OCI-M1 (cell line): ENCODE measurements around the gene SMIM38.
"Not testable (repeated sequence)": the region's sequence is repeated elsewhere in the genome, so short reads cannot be mapped to it uniquely, and the experiment has no call there.

Experiments
- DNase-seq: peaks from one replicate; lab custom pipeline; 2025; lab: John Stamatoyannopoulos, UW

Gene SMIM38

DNA sequence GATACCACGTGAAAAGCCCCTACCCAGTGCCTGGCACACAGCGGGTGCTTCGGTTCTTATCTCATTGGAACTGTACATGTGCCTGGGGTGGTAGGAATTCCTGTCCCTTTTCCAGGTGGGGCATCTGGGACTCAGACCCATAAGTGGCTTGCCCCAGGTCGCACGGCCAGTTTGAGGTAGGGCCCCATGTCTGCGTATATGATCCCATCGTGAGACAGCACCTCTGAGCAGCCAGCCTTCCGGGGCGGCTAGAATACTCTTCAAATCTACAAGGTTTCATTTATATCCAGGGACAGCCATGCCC, 33.5 kb upstream of the SMIM38 start:
- DNase-seq = no peak

DNA sequence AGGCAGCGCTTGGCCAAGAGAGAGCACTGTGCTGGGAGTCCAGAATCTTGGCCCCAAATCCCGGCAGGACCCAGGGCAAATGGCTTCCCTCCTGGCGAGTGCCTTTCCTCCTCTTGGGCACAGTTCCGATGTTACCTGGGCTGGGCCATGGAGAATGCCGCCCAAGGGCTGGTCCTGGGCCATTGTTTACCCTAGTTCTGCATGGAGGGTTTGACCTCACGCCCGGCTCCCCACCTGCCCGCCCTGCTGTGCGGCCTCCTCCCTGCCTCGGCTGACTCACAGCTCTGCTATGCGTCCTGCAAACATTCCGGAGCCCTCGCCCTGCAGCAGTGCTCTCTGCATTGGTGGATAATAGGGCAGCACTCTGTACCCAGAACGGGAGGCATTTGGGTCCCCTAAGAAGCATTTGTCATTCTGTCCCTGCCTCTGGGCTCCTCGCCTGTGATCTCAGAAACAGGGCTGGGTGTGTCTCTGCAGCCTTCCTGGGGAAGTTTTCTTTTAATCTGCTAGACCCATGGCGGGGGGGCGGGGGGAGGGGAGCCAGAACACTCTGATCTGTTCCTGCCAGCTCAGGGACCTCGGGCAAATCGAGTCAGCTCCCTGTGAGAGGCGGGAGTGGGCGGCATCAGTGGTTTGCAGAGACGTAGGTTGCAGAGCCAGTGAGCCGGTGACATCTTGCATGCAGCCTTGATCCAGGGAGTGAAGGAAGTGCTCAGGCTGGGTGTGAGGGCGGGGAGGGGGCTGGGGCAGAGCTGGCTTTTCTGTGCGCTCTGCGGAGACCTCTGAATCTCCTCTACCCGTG, 32.9 kb upstream of the SMIM38 start:
- DNase-seq = peak; percentile 61

DNA sequence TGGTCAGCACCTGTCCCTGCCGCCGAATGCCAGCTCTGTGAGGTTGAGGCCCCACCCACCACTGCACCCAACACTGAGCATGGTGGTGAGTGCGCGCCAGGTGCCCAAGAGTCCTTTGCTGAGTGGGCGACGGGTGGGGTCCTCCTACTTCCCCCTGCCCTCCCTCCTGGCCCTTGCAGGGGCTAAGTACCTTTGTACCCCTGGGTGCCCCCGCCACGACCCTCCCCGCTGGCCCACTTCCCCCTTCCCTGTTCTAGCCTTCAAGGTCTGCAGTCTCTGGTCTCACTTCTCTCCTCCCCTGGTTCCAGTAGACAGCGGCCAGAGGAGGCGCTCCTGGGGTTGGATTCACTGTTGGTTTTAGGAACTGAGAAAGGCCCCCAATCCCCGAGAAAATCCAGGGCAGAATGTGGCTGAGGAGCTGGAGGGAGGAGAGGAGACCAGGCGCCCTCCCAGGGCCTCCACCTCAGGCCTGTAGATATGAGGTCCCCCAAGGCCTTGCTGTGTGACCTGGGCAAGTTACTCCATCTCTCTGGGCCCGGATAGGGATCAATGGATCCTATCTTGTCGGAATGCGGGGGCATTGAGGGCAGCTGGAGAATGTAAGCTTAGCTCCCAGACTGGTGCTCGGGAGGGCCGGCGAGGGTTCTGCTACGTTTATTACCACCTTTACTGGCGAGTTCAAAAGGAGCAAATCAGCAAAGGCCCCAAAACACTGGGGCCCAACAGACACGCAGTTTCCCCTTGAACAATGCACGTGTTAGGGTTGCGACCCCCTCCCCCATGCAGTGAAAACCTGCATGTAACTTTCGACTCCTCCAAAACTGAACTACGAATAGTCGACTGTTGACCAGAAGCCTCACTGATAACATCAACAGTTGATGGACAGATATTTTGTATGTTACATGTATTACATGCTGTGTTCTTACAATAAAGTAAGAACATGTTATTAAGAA, 31.9 kb upstream of the SMIM38 start:
- no peak for DNase-seq

DNA sequence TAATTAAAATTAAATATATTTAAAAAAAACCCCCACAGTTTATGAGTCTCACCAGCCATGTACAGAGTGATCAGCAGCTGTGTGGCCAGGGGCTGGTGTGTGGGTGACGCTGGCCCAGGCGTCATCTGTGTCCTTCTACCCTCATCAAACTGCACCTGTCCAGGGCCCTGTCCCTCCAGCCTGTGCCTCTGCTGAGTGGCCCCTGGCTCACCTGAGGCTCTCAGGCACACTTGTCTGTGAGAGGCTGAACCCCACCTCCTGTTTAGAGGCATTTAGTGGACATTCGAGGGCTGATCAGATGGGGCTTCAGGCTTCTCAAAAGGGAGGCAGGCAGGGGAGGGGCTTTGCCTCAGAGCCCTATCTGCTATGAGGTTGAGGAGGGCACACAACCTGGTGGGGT, 29.9 kb upstream of the SMIM38 start:
- no peak for DNase-seq

DNA sequence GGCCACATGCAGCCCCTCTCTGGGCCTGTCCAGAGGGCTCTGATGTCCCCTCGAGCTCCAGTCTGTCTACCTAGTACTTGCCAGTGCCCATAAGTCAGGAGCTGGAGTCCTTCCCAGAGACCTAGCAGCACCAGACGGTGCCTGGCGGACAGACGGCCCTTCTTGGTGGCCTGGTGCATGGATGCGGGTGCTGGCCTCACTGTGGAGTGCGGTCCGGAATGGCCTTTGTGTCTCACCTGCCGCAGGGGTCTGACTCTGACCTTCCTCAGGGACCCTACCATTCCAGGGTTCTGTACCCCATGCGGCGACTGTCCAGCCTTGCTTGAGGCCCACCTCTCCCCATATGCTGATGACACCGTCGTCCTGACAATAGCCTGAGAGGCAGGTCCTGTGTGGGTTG, 29.4 kb upstream of the SMIM38 start:
- DNase-seq = no peak

DNA sequence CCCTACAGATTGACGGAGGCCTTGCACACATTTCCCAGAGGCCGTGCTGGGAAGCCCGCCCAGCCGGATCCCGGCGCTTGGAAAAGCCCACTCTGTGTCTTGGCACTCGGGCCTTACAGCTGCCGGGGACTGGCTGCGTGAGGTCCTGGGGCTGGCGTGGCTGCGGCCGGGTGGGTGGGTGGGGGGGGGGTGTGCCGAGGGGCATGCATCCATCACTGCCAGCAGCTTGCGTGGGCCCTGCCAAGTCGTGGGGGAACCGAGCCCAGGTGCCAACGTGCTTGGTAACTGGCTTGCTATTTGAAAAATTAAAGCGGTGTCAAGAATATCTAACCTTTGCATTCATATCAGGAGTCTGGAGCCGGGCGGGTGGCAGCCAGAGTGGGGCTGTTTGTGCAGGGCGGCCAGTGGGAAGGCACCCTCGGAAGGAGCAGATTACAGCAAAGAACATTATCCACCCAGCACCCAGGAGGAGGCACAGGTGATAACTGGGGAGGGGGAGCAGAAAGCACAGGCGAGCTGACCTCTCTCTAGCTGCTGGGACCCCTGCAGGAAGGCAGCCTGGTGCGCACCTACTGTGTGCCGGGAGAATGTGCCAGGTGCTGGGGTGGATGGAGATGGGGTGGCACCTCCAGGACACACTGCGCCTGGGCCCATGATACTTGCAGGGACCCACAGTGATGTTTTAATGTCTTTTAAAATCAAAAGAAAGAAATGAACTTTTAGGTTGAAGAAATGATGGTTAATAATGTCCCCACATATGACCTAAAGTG, 28.5 kb upstream of the SMIM38 start:
- DNase-seq = no peak

DNA sequence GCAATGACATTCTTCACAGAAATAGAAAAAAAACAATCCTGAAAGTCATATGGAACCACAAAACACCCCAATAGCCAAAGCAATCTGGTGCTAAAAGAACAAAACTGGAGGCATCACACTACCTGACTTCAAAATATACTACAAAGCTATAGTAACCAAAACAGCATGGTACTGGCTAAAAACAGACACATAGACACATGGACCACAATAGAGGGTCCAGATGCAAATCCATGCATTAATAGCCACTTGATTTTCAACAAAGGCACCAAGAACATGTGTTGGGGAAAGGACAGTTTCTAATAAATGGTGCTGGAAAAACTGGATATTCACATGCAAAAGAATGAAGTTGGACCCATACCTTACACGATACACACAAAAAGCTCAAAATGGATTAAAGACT, 27.9 kb upstream of the SMIM38 start:
- no peak for DNase-seq

DNA sequence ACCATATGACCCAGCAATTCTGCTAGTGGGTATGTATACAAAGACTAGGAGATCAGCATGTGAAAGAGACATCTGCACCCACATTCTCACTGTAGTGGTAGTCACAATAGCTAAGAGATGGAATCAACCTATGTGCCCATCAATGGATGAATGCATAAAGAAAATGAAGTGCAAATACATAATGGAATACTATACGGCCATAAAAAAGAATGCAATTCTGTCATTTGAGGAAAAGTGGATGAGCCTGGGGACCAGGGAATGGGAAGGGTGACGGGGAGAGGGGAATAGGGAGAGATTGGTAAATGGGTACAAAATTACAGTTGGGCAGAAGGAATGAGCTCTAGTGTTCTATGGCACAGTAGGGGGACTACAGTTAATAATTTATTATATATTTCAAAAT, 26.7 kb upstream of the SMIM38 start:
- no peak for DNase-seq

DNA sequence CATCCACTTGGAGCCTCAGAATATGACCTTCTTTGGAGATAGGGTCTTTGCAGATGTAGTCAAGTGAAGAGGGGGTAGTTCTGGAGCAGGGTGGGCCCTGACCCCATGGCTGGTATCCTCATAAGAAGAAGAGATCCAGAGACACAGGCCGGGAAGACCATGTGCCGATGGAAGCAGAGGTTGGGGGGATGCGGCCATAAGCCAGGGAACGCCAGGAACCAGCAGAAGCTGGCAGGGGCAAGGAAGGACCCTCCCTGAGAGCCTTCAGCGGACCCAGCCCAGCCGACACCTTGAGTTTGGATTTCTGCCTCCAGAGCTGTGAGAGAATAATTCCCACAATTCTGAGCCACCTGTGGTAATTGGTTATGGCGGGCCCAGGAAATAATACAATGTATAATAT, 26.1 kb upstream of the SMIM38 start:
- no peak for DNase-seq

DNA sequence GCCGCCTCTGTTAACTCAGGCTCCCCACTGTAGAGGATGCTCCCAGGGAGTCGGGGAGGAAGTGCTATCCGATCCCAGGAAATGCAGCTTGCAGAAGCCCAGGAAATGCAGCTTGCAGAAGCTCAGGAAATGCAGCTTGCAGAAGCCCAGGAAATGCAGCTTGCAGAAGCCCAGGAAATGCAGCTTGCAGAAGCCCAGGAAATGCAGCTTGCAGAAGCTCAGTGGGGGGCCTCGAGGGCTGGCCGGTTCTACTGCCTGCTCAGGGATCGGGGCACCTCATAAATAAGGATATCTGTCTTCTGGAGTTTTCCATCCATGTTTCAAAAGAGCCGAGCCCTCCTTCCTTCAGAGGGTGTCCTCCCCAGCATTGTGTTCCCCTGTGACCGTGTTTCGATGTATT, 25.1 kb upstream of the SMIM38 start:
- DNase-seq = no peak

DNA sequence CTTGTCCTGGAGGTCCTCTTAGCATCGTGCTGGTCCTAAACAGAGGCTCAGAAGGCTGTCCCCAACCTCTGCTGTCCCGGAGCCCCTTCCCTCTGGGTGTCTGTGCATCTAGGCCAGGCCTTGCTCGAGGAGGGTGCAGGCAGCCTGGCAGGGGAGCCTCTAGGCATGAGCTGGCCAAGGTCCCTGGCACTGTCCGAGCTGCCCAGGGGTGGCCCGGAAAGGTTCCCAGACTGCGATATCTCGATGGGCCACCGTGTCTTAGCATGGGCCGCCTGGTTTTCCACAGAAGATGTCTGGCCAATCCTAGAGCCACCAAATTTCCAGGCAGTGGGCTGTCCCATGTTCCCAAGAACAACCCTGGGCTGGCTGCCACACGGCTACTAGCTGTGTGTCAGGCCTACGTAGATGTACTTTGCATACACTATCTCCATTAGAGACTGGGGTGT, 24.6 kb upstream of the SMIM38 start:
- DNase-seq = no peak

DNA sequence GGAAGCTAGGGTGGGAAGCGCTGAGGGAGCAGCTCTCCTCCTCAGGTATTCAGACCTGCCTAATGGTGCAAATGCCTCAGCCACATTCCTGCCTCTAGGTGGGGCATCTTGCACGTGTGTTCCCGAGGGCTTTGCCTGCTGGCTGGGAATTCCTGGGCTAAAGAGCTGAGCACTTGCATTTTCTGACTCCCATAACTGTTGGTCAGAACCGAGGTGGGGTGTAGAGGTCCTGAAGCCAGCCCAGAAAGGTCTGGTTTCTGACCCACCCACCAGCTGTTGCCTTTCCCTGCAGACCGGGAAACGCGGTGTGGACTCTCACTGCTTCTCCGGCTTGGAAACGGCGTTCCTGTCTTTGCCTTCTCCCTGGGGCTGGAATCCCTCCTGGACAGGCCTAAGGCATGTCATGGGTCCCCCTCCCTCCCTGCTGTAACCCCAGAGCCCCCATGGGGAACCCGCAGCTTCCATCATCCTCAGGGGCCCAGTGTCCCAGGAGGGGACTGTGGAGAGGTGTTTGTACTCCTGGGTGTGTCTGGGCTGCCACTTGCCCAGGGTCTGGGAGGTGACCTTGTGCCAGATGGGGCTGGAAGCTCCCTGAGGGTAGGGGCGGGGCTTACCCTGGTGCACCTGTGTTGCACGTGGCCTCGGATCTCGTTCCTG, 24.0 kb upstream of the SMIM38 start:
- peak; percentile 80 for DNase-seq

DNA sequence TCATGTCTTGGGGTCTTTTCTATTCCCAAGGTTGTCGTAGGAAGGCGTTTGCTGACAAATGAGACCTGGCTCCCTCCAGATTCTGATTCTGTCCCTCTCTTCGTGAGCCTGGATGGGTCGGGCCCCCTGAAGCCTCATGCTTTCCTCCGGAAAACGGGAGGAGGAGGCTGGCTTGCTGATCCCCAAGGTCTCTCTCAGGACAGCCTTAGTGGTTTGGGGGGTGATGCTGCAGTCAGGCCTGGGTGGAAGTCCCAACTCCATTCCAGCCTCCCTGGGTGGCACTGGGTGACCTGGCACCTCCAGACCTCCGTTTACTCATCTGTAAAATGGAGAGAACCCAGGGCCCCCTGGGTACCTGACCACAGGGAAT, 23.4 kb upstream of the SMIM38 start:
- no peak for DNase-seq

DNA sequence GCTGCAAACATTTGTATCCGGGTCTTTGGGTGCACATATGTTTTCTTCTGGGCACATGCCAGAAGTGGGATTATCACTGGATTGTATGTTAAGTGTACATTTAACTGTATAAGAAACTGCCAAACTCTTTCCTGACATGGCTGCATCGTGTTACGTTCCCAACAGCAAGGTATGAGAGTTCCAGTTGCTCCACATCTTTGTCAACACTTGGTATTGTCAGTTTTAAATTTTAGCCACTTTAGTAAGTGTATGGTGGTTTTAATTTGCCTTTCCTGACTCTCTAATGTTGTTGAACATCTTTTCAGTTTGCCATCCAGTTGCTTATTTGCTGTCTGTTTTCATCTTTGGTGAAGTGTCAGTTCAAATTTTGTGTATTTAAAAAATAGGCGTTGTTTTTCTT, 22.5 kb upstream of the SMIM38 start:
- DNase-seq = no peak

DNA sequence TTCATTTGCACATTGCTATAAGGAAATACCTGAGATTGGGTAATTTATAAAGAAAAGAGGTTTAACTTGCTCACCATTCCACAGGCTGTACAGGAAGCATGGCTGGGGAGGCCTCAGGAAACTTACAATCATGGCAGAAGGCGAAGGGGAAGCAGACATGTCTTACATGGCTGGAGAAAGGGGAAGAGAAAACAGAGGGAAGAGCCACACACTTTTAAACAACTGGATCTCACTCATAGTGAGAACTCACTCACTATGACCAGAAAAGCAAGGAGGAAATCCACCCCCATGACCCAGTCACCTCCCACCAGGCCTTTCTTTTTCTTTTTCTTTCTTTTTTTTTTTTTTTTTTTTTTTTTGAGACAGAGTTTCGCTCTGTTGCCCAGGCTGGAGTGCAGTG, 21.6 kb upstream of the SMIM38 start:
- not testable (repeated sequence) for DNase-seq

DNA sequence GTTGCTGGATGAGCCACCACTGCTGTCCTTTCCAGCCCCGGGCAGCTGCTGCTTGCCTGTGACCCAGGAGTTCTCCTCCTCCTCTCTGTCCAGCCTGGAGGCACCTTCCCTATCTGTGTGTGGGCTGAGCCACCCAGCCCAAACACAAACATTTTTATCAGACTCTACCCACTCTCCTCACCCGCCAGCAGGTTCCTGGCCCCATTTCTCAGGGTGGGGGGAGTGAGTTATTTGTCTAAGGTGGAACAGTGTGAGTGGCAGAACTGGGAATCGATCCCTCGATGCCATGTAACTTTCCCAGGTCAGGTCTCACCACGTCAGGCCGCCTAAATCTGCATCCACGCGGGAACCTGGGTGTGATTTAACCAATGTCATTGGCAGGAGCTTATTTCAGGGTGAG, 20.8 kb upstream of the SMIM38 start:
- no peak for DNase-seq

DNA sequence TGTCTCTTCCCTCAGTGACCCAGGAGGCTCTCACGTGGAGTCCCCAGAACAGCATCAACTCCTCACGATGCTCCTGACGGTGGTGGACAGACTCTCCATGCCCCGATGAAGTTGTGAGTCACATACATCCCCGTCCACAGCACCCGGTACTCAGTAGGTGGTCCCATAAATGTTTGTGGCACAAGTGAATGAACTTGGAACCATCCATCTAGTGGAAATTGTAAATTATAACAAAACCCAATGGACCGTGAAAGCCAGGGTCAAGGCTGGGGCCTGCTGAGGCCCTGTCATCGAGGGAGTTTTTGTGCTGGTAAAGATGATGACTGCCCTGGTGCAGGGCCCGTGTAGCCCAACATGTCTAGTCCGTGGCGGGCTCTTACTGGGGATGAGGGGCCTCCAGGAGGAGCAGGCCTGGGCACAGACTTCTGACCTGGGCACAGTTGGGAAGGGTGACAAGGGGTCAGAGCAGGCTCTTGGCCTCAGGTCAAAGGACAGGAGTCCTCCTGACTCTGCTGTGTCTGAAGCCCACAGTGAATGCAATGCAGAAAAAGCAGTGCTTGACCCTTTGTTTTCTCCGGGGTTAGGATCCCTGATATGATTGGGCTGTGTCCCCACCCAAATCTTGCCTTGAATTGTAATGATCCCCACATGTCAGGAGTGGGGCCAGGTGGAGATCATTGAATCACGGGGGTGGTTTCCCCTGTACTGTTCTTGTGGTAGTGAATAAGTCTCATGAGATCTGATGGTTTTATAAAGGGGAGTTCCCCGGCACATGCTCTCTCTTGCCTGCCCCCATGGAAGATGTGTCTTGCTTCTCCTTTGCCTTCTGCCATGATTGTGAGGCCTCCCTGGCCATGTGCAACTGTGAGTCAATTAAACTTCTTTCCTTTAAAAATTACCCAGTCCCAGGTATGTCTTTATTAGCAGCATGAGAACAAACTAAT, 20.0 kb upstream of the SMIM38 start:
- no peak for DNase-seq

DNA sequence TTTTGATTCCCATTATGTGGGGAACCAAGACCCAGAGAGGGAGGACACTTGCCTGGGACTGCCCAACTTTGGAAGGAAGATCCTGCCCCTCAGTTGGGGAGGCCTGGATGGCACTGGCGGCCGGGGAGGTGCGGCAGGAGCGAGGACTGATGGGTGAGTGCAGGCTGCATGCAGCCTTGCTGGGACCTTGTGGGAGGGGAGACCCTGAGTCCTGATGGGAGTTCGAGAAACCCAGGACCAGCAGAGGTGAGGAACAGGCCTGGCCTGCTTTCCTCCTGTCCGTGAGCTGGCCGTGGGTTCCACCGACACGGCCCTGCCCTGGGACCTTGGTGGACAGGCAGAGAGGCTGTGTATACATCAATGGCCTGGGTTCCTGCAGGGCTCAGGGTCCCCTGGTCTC, 19.3 kb upstream of the SMIM38 start:
- no peak for DNase-seq

DNA sequence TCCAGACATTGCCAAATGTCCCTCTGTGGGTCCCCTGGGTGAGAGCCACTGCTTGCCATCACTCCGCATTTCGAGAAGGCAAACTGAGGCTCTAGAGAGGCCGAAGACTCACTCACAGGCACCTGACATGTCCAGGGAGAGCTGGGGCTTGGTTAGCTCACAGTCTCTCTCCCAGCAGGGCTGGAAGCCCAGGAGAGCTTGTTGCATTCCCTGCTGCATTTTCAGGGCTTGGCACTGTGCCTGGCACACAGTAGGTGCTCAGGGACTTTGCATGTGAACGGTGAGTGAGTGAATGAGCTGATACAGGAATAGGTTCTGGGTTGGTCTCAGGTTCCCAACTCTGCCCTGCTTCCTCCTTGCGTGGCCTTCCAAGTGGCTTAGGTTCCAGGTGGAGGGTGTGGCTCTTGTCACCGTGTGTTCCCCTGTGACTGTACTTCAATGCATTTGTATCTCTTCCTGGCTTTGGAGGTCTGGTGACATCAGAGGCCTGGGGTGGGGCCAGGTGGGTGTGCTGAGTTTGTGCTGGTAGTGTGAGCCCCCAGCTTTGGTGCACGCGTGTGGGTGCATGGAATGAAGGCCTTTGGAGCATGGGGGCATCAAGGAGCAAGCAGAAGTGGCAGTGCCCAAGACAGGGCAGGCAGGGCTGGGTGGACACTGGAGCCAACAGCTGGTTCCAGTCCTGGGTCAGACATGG, 18.4 kb upstream of the SMIM38 start:
- DNase-seq = no peak

DNA sequence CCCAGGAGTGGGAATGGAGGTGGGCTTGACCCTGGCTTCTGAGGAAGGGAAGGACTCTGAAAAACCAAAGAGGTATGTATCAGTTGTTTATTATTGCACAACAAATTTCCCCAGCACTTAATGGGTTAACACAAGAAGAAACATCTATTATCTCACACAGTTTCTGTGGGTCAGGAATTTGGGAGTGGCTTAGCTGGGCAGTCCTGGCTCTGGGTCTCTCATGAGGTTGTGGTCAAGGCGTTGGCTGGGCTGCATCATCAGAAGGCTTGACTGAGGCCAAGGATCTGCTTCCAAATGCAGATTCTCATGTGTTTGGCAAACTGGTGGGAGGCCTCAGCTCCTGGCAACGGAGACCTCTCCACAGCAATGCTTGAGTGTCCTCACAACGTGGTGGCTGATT, 17.5 kb upstream of the SMIM38 start:
- DNase-seq = peak; percentile 90
